NK-92 (cell line): ENCODE results near the gene ANKFN1.

Experiments used
- DNase-seq: peaks from one replicate; lab custom pipeline; 2025; ENCODE audit not compliant: unreplicated experiment; lab: John Stamatoyannopoulos, UW

The ANKFN1 gene

GRCh38 chr17:56176091-56176490, 22.8 kb downstream of the ANKFN1 start:
- DNase-seq = no peak

GRCh38 chr17:56177361-56177760, 24.1 kb downstream of the ANKFN1 start:
- no peak for DNase-seq

GRCh38 chr17:56178203-56178602, 24.9 kb downstream of the ANKFN1 start:
- DNase-seq = no peak

GRCh38 chr17:56182081-56182480, 28.8 kb downstream of the ANKFN1 start:
- no peak for DNase-seq

DNA sequence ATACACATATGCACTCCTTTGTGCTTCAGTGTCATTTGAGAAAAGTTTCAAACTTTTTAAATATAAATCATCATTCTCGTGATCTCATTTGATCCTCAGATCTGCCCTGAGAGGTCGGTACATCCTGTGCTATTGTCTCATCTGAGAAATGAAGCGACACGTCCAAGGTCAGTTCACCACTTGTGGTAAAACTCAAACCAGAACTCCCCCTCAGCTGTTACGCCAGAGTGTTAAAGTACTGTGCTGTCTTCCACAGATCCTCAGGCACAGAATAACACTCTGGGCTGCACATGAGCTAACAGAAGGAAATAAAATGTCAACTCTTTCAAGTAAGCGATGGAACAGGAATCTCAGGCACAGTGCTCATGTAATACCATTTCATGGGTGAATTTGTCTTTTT, 31.4 kb downstream of the ANKFN1 start:
- no peak for DNase-seq

DNA sequence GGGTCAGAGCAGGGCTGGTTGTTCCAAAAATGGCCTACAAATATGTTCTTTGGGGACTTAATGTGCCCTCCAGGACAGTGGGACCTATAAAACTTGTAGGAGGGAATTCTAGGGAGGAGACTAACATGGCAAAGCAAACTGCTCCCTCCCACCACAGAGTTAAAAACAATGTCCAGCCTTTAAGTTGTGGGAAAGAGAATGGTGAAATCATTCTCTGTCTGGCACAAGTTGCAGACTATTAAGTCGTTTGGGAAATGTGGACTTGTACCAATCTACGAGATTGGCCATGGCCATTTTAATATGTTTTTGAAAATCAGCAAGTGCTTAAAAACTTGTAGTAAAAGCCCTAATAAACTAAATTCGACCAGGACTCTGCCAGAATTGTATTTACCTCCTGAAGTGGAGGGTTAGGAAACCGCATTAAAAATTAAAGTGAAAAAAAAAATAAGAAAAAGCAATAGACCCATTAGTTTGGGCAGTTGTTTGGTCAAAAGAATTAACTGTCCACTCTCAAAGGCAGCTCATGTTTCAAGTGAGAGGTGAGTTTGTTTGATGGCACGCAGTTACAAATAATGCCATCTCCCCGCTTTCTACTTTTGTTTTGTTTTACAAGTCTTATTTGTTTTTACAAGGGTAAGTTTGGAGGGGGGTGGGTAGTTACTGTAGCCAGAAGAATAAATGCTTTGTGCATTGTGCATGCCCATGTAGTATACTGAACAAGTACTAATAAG, 32.4 kb downstream of the ANKFN1 start:
- DNase-seq = no peak

DNA sequence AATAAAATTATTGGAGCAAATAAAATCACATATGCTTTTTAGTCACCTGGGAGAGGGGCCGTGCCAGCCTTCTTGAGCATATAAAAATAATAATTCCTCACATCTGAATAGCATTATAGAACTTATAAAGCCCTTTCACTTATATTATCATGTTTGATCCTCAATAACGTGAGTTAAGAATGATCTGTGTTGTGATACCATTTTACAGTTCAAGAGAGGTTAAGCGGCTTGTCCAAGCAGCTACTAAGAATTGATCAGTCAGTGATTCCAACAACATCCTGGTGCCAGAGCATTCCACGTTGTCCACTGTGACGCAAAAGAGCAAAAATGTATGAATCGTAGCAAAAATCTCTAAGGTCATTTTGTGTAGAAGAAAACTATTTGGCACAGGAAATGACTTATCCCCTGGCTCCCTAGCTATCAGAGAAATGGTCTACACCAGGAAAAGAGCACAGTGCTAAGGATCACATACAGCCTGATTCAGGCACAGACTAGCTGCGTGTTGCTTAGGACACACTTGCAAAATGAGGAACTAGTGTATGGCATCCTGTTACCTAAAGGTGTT, 33.0 kb downstream of the ANKFN1 start:
- no peak for DNase-seq

DNA sequence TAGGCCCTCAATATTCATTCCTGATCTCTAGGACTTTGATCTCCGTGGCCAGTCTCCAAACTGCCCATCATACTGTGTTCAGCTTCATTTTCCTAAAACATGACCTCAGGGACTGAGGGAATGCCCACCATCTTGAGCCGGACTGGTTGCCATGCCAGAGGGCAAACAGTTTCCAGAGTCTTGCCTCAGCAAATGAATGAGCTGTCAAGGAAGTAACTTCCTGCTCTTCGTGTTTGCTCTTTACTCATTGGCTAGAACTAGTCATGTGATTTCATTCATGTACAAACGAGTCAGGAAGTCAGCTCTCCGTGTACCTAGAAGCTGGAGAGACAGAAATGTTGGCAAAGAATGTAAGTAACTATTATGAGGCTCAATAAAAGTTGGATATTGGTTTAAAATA, 50.2 kb downstream of the ANKFN1 start:
- no peak for DNase-seq

GRCh38 chr17:56206351-56206750, 53.1 kb downstream of the ANKFN1 start:
- no peak for DNase-seq

DNA sequence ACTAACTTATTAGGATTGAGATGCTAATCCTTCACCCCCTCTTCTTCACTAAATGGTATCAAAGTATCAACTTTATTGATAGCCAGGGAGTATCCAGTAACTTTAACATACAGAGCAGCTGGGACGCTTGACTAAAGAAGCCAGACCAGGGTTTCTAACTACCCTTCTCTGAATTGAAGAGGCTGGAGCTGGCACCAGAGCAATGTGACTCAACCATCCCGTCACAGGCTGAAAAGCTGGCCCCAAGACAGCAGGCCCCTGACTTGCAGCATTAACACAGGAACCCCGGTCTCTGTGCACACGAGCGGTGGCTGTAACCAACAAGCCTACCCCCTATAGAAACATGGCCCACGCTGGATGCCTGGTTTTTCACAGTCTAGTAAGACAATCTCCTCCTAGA, 59.8 kb downstream of the ANKFN1 start:
- DNase-seq = no peak

- DNase-seq = no peak
Observed at GRCh38 chr17:56217921-56218320, 64.6 kb downstream of the ANKFN1 start.

DNA sequence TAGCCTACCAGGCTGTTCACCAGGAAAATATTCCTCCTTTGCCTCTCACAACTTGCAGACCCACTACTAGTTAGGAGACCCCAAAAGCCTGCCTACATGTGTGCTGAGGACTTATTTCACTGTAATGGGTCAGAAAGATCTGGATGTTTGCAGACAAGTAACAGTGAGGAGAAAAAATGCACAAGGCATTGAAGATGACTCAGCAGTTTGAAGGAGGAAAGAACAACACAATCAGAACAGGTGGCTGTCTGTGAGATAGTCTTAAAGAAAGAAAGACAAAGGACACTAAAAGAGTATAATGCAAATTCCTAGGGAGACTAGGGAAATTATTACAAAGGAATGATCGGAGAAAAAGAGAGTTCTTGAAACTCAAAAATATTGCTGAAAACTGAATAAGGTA, 69.0 kb downstream of the ANKFN1 start:
- no peak for DNase-seq

GRCh38 chr17:56230660-56231059, 77.4 kb downstream of the ANKFN1 start:
- no peak for DNase-seq

GRCh38 chr17:56231252-56231651, 78.0 kb downstream of the ANKFN1 start:
- DNase-seq = no peak

DNA sequence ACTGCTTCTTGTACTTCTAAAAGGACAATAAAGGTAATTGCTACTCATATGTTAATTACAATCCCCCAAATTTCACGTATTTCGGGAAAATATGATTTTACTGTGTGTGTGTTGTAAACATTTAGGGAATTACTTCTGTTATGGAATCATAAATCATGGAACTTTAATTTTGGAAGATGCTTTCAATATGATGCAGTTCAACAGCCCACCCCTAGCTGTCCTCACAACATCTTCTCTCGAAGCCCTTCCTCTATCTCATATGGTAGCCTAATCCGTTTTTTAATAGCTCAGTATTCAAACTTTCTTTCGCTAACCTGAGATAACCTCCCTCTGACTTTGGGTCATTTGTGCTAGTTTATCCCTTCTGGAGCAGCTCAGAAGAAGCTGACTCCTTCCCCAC, 78.4 kb downstream of the ANKFN1 start:
- DNase-seq = no peak

- no peak for DNase-seq
Observed at GRCh38 chr17:56244268-56244890, 91.1 kb downstream of the ANKFN1 start.

DNA sequence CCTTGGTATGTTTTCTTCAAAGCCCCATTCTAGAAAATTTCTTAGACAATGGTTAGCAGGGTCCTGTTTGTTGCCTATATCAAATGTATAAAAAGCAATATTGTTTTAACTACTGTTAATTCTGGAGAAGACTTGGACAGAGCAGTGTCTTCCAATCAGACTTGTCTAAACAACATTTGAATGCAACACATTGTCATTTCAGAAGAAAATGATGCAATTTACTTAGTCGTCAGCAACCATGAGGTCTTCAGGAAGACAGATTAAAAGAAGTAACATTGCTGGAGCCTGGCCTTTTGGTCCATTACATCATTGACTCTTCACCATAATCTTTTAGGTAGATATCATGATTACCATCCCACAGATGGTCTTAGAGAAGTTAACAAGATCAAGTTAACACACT, 94.5 kb downstream of the ANKFN1 start:
- DNase-seq = no peak

GRCh38 chr17:56257075-56257474, 103.8 kb downstream of the ANKFN1 start:
- no peak for DNase-seq

- no peak for DNase-seq
Observed at GRCh38 chr17:56260376-56261002, 107.2 kb downstream of the ANKFN1 start.

GRCh38 chr17:56262803-56263202, 109.5 kb downstream of the ANKFN1 start:
- no peak for DNase-seq

GRCh38 chr17:56269556-56270389, 116.5 kb downstream of the ANKFN1 start:
- DNase-seq = no peak
